D721Med (cell line): Measurements from ENCODE around the gene PSMA7.
"Not testable (repeated sequence)": the region's sequence is repeated elsewhere in the genome, so short reads cannot be mapped to it uniquely, and the experiment has no call there.

Experiments
- DNase-seq: peaks from one replicate; pipeline ENCODE4 v3.0.0; 2011; ENCODE audit warnings: low spot score; ENCODE audit not compliant: insufficient read length
- FAIRE-seq: peaks from 2 replicates; lab custom pipeline; 2011; peaks lifted over from hg19 to GRCh38; lab: Jason Lieb, UNC
- TF ChIP-seq, protein P1 (sequence below): IDR thresholded peaks from 2 replicates; pipeline ENCODE4 v1.5.1; 2012; ENCODE audit warnings: mild to moderate bottlenecking, control low read depth; ENCODE audit not compliant: insufficient read depth; ENCODE audit errors: missing control alignments

The PSMA7 gene

DNA sequence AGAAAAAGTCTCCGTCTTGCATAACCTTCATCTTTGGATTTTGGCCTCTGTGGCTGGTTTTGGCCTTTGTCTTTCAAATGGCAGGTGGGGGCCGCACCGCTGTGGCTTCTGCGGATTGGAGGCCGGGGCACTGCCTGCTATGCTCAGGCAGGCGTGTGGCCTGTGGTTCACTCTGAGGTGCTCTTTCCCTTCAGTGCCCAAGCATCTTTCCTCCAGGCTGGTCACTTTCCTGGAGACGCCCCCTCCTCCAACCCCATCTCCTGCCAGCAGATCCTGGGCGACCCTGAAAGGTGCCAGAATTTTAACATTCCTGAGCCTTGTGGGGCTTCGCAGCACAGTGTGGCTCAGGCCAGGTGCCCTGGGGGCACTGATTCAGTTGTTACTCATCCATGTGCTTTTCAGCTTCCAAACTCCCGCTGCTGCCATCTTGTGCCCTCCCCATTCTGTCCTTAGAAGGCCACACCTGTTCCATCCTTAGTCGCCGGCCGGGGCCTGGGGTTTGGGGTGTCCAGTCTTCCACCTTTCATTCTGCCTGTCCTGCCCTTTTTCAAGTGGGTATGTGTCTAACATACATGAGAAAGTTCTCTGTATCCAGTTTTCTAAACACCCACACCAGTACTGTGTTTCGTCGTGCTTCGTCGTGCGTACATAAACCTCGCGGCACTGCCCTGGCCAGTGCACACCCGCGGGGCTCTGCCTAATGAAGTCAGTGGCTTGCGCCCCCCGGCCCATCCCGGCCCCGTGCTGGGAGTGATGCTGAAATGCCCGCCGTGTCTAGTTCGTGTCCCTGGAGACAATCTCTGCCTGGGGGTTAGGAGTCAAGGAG lies 12.4 kb upstream of the PSMA7 start:
- TF ChIP-seq, protein P1, sequence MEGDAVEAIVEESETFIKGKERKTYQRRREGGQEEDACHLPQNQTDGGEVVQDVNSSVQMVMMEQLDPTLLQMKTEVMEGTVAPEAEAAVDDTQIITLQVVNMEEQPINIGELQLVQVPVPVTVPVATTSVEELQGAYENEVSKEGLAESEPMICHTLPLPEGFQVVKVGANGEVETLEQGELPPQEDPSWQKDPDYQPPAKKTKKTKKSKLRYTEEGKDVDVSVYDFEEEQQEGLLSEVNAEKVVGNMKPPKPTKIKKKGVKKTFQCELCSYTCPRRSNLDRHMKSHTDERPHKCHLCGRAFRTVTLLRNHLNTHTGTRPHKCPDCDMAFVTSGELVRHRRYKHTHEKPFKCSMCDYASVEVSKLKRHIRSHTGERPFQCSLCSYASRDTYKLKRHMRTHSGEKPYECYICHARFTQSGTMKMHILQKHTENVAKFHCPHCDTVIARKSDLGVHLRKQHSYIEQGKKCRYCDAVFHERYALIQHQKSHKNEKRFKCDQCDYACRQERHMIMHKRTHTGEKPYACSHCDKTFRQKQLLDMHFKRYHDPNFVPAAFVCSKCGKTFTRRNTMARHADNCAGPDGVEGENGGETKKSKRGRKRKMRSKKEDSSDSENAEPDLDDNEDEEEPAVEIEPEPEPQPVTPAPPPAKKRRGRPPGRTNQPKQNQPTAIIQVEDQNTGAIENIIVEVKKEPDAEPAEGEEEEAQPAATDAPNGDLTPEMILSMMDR: no peak
- FAIRE-seq: no peak
- DNase-seq: no peak

DNA sequence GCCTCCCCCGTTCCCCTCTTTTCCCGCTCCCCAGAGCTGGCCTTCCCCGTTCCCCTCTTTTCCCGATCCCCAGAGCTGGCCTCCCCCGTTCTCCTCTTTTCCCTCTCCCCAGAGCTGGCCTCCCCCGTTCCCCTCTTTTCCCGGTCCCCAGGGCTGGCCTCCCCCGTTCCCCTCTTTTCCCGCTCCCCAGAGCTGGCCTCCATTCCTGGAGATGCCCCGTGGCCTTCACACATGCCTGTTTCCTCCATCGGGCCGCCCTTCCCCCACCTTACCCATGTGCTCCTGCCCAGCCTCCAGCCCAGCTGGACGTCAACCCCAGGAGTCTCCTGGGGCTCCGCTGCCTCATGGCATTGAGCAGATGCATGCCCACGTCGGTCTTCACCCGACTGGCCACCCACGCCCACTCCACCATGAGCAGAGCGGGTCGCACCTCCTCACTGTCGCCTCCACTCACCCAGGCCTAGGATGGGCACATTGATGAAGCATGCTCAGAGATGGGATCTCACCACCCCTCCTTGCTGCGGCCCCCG lies 8.7 kb upstream of the PSMA7 start:
- TF ChIP-seq, protein P1: no peak
- DNase-seq: no peak
- FAIRE-seq: no peak

DNA sequence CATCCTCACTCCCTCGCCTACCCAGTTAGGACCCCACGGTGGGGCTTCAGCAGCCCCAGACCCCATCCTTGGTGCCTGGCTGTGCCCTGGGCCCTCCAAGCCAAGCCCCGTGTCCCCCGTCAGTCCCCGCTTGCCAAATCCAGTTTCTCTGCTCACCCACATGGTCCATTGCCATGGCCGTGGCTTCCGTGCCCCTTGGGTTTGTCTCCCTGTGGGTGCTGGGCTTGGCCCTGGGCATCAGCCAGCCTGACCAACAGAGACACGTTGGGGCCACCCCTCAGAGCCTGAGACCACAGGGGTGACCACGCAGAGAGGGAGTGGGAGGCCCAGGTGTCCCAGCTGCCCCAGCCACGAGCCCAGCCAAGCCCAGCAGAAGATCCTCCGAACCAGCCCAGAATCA lies 8.0 kb upstream of the PSMA7 start:
- no peak for FAIRE-seq

DNA sequence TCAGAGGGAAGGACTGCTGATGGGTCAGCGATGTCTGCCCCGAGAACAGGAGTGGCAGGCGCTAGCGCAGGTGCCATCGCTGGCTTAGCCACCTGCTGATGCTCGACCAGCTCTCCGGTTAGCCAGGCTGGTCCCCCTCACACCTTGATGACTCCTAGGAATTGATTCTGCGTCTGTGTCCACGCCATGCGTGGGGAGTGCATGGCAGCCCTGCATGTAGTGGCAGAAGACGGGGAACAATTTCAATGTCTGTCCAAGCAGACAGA lies 7.0 kb upstream of the PSMA7 start:
- FAIRE-seq (no peak), DNase-seq (no peak)
- TF ChIP-seq, protein P1: no peak

More for the DNA sequence above, 8.0 kb upstream of the PSMA7 start:
- DNase-seq: no peak
- TF ChIP-seq, protein P1: no peak

DNA sequence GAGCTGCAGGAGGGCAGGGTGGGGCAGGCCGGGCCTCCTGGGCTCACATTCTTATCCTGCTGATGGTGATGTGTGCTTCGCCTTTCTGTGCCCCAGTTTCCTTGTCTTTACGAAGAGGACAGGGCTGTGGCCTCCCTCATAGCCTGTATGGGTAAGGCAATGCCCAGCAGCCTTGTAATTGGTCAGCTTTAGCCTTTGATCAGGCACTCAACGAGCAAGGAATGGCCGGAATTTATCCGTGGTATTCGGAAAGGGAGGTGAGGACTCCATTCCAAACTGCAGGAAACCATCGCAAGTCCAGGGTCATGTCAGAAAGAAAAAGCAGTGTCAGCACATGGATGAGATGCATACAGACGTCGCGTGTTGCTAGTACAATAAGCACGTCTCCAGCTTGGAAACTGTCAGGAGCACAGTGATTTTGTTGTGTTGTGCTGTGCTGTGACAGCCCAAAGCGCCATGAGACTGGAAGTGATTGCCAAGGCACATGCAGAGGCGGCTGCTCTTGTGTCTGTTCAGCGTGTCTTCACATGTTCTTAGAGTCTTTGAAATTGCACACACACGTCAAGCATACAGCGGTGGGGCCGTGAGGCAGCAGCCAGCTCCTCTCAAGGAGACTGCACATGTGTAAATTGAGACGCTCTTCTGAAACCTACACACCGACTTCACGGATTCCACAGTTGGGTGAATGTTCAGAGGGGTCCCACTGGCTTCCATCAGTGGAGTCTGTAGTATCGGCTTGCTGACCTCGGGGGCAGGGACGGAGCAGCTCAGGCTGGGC lies 6.5 kb upstream of the PSMA7 start:
- no peak for DNase-seq
- FAIRE-seq: no peak
- TF ChIP-seq, protein P1: no peak

DNA sequence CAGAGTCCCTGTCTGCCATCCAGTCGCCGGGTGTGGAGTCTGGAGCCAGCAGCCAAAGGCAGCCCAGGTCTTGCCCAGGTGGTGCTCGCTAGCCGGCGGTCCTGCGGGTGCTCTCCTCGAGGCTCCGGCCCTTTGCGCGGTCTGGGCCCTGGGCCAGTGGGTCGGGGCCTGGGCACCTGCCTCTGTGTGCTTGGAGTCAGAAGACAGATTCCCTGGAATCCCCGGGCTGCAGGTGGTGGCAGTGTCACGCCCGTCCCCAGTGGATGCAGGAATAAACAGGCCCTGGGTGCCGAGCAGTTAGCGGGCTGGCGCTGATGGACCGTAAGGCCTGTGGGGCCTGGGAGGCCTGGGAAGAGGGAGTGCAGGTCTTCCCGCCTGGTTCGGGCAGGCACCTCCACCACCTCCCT lies 5.7 kb upstream of the PSMA7 start:
- DNase-seq (no peak), FAIRE-seq (no peak)
- TF ChIP-seq, protein P1: no peak

DNA sequence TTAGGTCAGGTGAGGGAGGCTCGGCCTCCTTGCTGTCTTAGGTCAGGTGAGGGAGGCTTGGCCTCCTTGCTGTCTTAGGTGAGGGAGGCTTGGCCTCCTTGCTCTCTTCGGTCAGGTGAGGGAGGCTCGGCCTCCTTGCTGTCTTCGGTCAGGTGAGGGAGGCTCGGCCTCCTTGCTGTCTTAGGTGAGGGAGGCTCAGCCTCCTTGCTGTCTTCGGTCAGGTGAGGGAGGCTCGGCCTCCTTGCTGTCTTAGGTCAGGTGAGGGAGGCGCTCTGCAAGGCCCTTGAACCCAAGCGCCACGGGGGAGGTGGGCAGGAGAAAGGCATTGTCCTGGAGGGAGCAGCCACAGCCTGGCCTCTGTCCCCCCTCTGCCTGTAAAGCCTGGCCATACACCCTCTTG lies 5.2 kb upstream of the PSMA7 start:
- FAIRE-seq, DNase-seq: not testable (repeated sequence)
